ENCODE data around the gene VPS52. TPM values are rescaled to one million over a fixed set of nuclear protein-coding genes. Genes with fewer than 3 reads are reported as not detected.

Gene VPS52
- total RNA-seq, 1 experiment from 2014 or later: 39.7 TPM

Small RNAs within 50 kb of the gene (small RNA-seq; reads per million reads assigned to genes)
- gene MIR219A1: 0.12 to 1.5 reads per million in 2 experiments

Other genes starting within 250 kb of the VPS52 start
- not detected in 2 replicates for gene HLA-DPA1, start 198.2 kb downstream of the VPS52 start, total RNA-seq (2014; rRNA removed; shearing (Covaris generic))
- not detected in 2 replicates for gene HLA-DPB1, start 195.9 kb downstream of the VPS52 start, total RNA-seq (2014; rRNA removed; shearing (Covaris generic))
- gene COL11A2, start 79.4 kb downstream of the VPS52 start, total RNA-seq (2014; rRNA removed; shearing (Covaris generic)): 0.05 TPM in 1 of 2 replicates, not detected in the other
- gene RXRB, start 71.2 kb downstream of the VPS52 start, total RNA-seq (2014; rRNA removed; shearing (Covaris generic)): 13.7 and 14.0 TPM in 2 replicates
- gene SLC39A7, start 71.0 kb downstream of the VPS52 start, total RNA-seq (2014; rRNA removed; shearing (Covaris generic)): 37.8 and 44.8 TPM in 2 replicates
- gene HSD17B8, start 67.2 kb downstream of the VPS52 start, total RNA-seq (2014; rRNA removed; shearing (Covaris generic)): 10.3 and 12.5 TPM in 2 replicates
- 8.7 and 10.8 TPM in 2 replicates for gene RING1, start 63.4 kb downstream of the VPS52 start, total RNA-seq (2014; rRNA removed; shearing (Covaris generic))
- gene RPS18, start 199 bp upstream of the VPS52 start, total RNA-seq (2014; rRNA removed; shearing (Covaris generic)): 4,945 and 5,414 TPM in 2 replicates
- 0.69 and 1.8 TPM in 2 replicates for gene B3GALT4, start 5.2 kb upstream of the VPS52 start, total RNA-seq (2014; rRNA removed; shearing (Covaris generic))
- gene WDR46, start 17.4 kb upstream of the VPS52 start, total RNA-seq (2014; rRNA removed; shearing (Covaris generic)): 28.8 and 29.4 TPM in 2 replicates
- gene PFDN6, start 17.7 kb upstream of the VPS52 start, total RNA-seq (2014; rRNA removed; shearing (Covaris generic)): 61.7 and 69.2 TPM in 2 replicates
- gene RGL2, start 27.1 kb upstream of the VPS52 start, total RNA-seq (2014; rRNA removed; shearing (Covaris generic)): 16.0 and 16.9 TPM in 2 replicates
- gene TAPBP, start 42.2 kb upstream of the VPS52 start, total RNA-seq (2014; rRNA removed; shearing (Covaris generic)): 45.3 and 58.5 TPM in 2 replicates
- gene ZBTB22, start 45.9 kb upstream of the VPS52 start, total RNA-seq (2014; rRNA removed; shearing (Covaris generic)): 8.6 and 8.7 TPM in 2 replicates
- 22.3 and 23.9 TPM in 2 replicates for gene DAXX, start 51.1 kb upstream of the VPS52 start, total RNA-seq (2014; rRNA removed; shearing (Covaris generic))
- 14.7 and 16.9 TPM in 2 replicates for gene KIFC1, start 119.9 kb upstream of the VPS52 start, total RNA-seq (2014; rRNA removed; shearing (Covaris generic))
- 15.9 and 18.8 TPM in 2 replicates for gene PHF1, start 139.1 kb upstream of the VPS52 start, total RNA-seq (2014; rRNA removed; shearing (Covaris generic))
- 132 and 160 TPM in 2 replicates for gene CUTA, start 146.2 kb upstream of the VPS52 start, total RNA-seq (2014; rRNA removed; shearing (Covaris generic))
- gene SYNGAP1, start 148.2 kb upstream of the VPS52 start, total RNA-seq (2014; rRNA removed; shearing (Covaris generic)): 1.2 TPM in 2 replicates
- 5.2 and 6.4 TPM in 2 replicates for gene ZBTB9, start 182.7 kb upstream of the VPS52 start, total RNA-seq (2014; rRNA removed; shearing (Covaris generic))

All from NCI-H460 (cell line).